ENCODE measurements around the gene MGMT.

The MGMT gene

GRCh38 chr10:129622736-129623135 lies 155.7 kb downstream of the MGMT start:
- Histone ChIP-seq H3K9me3 (ENCODE audit: control insufficient read depth, insufficient read depth, low read length) (no peaks in the 10 kb centered on the region), H3K9ac (ENCODE audit: low read depth, low read length) (no peak overlapping the region), H3K36me3 (ENCODE audit: insufficient read depth, low read length) (no peaks in the 10 kb centered on the region), H3K4me1 (ENCODE audit: insufficient read depth, low read length) (no peaks in the 10 kb centered on the region)

- Histone ChIP-seq H3K9me3 (ENCODE audit: control insufficient read depth, insufficient read depth, low read length) (no peaks in the 10 kb centered on the region), H3K4me1 (ENCODE audit: insufficient read depth, low read length) (no peaks in the 10 kb centered on the region), H3K36me3 (ENCODE audit: insufficient read depth, low read length) (no peaks in the 10 kb centered on the region), H3K9ac (ENCODE audit: low read depth, low read length) (no peak overlapping the region)
Observed at GRCh38 chr10:129624526-129624925, 157.5 kb downstream of the MGMT start.

GRCh38 chr10:129626309-129626708 lies 159.3 kb downstream of the MGMT start:
- H3K9me3 ChIP-seq (ENCODE audit: control insufficient read depth, insufficient read depth, low read length), result no peaks in the 10 kb centered on the region
- no peaks in the 10 kb centered on the region for H3K36me3 ChIP-seq (ENCODE audit: insufficient read depth, low read length)
- H3K9ac ChIP-seq (ENCODE audit: low read depth, low read length), result no peak overlapping the region
- H3K4me1 ChIP-seq (ENCODE audit: insufficient read depth, low read length), result no peaks in the 10 kb centered on the region

GRCh38 chr10:129626796-129627435 lies 159.9 kb downstream of the MGMT start:
- Histone ChIP-seq H3K4me1 (ENCODE audit: insufficient read depth, low read length) (no peaks in the 10 kb centered on the region), H3K36me3 (ENCODE audit: insufficient read depth, low read length) (no peaks in the 10 kb centered on the region), H3K9ac (ENCODE audit: low read depth, low read length) (no peak overlapping the region), H3K9me3 (ENCODE audit: control insufficient read depth, insufficient read depth, low read length) (no peaks in the 10 kb centered on the region)

GRCh38 chr10:129627442-129627841 lies 160.4 kb downstream of the MGMT start:
- no peaks in the 10 kb centered on the region for H3K9me3 ChIP-seq (ENCODE audit: control insufficient read depth, insufficient read depth, low read length)
- H3K36me3 ChIP-seq (ENCODE audit: insufficient read depth, low read length), result no peaks in the 10 kb centered on the region
- no peaks in the 10 kb centered on the region for H3K4me1 ChIP-seq (ENCODE audit: insufficient read depth, low read length)
- no peak overlapping the region for H3K9ac ChIP-seq (ENCODE audit: low read depth, low read length)

- no peaks in the 10 kb centered on the region for H3K4me1 ChIP-seq (ENCODE audit: insufficient read depth, low read length)
- no peaks in the 10 kb centered on the region for H3K9me3 ChIP-seq (ENCODE audit: control insufficient read depth, insufficient read depth, low read length)
- H3K9ac ChIP-seq (ENCODE audit: low read depth, low read length), result no peak overlapping the region
- H3K36me3 ChIP-seq (ENCODE audit: insufficient read depth, low read length), result no peaks in the 10 kb centered on the region
Observed at GRCh38 chr10:129628823-129629222, 161.8 kb downstream of the MGMT start.

- Histone ChIP-seq H3K36me3 (ENCODE audit: insufficient read depth, low read length) (no peaks in the 10 kb centered on the region), H3K4me1 (ENCODE audit: insufficient read depth, low read length) (no peaks in the 10 kb centered on the region), H3K9me3 (ENCODE audit: control insufficient read depth, insufficient read depth, low read length) (no peaks in the 10 kb centered on the region), H3K9ac (ENCODE audit: low read depth, low read length) (no peak overlapping the region)
Observed at GRCh38 chr10:129629911-129630310, 162.9 kb downstream of the MGMT start.

- H3K9me3 ChIP-seq (ENCODE audit: control insufficient read depth, insufficient read depth, low read length), result no peaks in the 10 kb centered on the region
- no peak overlapping the region for H3K9ac ChIP-seq (ENCODE audit: low read depth, low read length)
- H3K36me3 ChIP-seq (ENCODE audit: insufficient read depth, low read length), result no peaks in the 10 kb centered on the region
- no peaks in the 10 kb centered on the region for H3K4me1 ChIP-seq (ENCODE audit: insufficient read depth, low read length)
Observed at GRCh38 chr10:129631006-129631405, 164.0 kb downstream of the MGMT start.

- H3K9me3 ChIP-seq (ENCODE audit: control insufficient read depth, insufficient read depth, low read length), result no peaks in the 10 kb centered on the region
- H3K4me1 ChIP-seq (ENCODE audit: insufficient read depth, low read length), result no peaks in the 10 kb centered on the region
- no peaks in the 10 kb centered on the region for H3K36me3 ChIP-seq (ENCODE audit: insufficient read depth, low read length)
- no peak overlapping the region for H3K9ac ChIP-seq (ENCODE audit: low read depth, low read length)
Observed at GRCh38 chr10:129631870-129632623, 165.0 kb downstream of the MGMT start.

GRCh38 chr10:129637010-129637409 lies 170.0 kb downstream of the MGMT start:
- Histone ChIP-seq H3K4me1 (ENCODE audit: insufficient read depth, low read length) (no peaks in the 10 kb centered on the region), H3K36me3 (ENCODE audit: insufficient read depth, low read length) (no peaks in the 10 kb centered on the region), H3K9ac (ENCODE audit: low read depth, low read length) (no peak overlapping the region), H3K9me3 (ENCODE audit: control insufficient read depth, insufficient read depth, low read length) (no peaks in the 10 kb centered on the region)

GRCh38 chr10:129637846-129638245 lies 170.8 kb downstream of the MGMT start:
- H3K9me3 ChIP-seq (ENCODE audit: control insufficient read depth, insufficient read depth, low read length), result no peaks in the 10 kb centered on the region
- no peak overlapping the region for H3K9ac ChIP-seq (ENCODE audit: low read depth, low read length)
- H3K4me1 ChIP-seq (ENCODE audit: insufficient read depth, low read length), result no peaks in the 10 kb centered on the region
- H3K36me3 ChIP-seq (ENCODE audit: insufficient read depth, low read length), result no peaks in the 10 kb centered on the region

GRCh38 chr10:129641351-129641750 lies 174.3 kb downstream of the MGMT start:
- Histone ChIP-seq H3K4me1 (ENCODE audit: insufficient read depth, low read length) (no peaks in the 10 kb centered on the region), H3K36me3 (ENCODE audit: insufficient read depth, low read length) (no peaks in the 10 kb centered on the region), H3K9ac (ENCODE audit: low read depth, low read length) (no peak overlapping the region), H3K9me3 (ENCODE audit: control insufficient read depth, insufficient read depth, low read length) (no peaks in the 10 kb centered on the region)

- Histone ChIP-seq H3K36me3 (ENCODE audit: insufficient read depth, low read length) (no peaks in the 10 kb centered on the region), H3K4me1 (ENCODE audit: insufficient read depth, low read length) (no peaks in the 10 kb centered on the region), H3K9ac (ENCODE audit: low read depth, low read length) (no peak overlapping the region), H3K9me3 (ENCODE audit: control insufficient read depth, insufficient read depth, low read length) (no peaks in the 10 kb centered on the region)
Observed at GRCh38 chr10:129641982-129642381, 174.9 kb downstream of the MGMT start.

GRCh38 chr10:129642427-129642826 lies 175.4 kb downstream of the MGMT start:
- Histone ChIP-seq H3K4me1 (ENCODE audit: insufficient read depth, low read length) (no peaks in the 10 kb centered on the region), H3K9me3 (ENCODE audit: control insufficient read depth, insufficient read depth, low read length) (no peaks in the 10 kb centered on the region), H3K36me3 (ENCODE audit: insufficient read depth, low read length) (no peaks in the 10 kb centered on the region), H3K9ac (ENCODE audit: low read depth, low read length) (no peak overlapping the region)

GRCh38 chr10:129643266-129643665 lies 176.2 kb downstream of the MGMT start:
- no peak overlapping the region for H3K9ac ChIP-seq (ENCODE audit: low read depth, low read length)
- no peaks in the 10 kb centered on the region for H3K36me3 ChIP-seq (ENCODE audit: insufficient read depth, low read length)
- H3K9me3 ChIP-seq (ENCODE audit: control insufficient read depth, insufficient read depth, low read length), result no peaks in the 10 kb centered on the region
- no peaks in the 10 kb centered on the region for H3K4me1 ChIP-seq (ENCODE audit: insufficient read depth, low read length)
